Measurements from ENCODE around the gene ATP1A4.

DNA sequence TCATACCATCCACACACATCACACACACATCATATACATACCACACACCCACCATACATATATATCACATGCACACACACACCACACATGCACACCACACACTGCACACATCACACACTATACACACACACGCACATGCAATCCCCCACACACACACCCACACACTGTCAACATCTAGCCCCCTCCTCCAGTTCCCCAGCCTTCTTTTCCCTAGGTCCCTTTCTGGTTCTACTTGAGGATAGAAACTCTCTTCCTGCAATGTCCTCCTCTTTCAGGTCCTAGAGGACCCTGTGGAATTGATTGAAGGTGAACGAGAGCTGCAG lies 43.3 kb downstream of the ATP1A4 start:
- TF ChIP-seq, protein P1, sequence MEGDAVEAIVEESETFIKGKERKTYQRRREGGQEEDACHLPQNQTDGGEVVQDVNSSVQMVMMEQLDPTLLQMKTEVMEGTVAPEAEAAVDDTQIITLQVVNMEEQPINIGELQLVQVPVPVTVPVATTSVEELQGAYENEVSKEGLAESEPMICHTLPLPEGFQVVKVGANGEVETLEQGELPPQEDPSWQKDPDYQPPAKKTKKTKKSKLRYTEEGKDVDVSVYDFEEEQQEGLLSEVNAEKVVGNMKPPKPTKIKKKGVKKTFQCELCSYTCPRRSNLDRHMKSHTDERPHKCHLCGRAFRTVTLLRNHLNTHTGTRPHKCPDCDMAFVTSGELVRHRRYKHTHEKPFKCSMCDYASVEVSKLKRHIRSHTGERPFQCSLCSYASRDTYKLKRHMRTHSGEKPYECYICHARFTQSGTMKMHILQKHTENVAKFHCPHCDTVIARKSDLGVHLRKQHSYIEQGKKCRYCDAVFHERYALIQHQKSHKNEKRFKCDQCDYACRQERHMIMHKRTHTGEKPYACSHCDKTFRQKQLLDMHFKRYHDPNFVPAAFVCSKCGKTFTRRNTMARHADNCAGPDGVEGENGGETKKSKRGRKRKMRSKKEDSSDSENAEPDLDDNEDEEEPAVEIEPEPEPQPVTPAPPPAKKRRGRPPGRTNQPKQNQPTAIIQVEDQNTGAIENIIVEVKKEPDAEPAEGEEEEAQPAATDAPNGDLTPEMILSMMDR (IDR thresholded peaks at IDR 0.05), result no peak
- TF ChIP-seq POLR2AphosphoS5 (IDR thresholded peaks at IDR 0.05; ENCODE audit: low read depth, low read length), result no peak
- no peak for TF ChIP-seq SIN3A (IDR thresholded peaks at IDR 0.05; ENCODE audit: borderline replicate concordance, insufficient read depth, low read depth, low read length)
- TF ChIP-seq, protein P2, sequence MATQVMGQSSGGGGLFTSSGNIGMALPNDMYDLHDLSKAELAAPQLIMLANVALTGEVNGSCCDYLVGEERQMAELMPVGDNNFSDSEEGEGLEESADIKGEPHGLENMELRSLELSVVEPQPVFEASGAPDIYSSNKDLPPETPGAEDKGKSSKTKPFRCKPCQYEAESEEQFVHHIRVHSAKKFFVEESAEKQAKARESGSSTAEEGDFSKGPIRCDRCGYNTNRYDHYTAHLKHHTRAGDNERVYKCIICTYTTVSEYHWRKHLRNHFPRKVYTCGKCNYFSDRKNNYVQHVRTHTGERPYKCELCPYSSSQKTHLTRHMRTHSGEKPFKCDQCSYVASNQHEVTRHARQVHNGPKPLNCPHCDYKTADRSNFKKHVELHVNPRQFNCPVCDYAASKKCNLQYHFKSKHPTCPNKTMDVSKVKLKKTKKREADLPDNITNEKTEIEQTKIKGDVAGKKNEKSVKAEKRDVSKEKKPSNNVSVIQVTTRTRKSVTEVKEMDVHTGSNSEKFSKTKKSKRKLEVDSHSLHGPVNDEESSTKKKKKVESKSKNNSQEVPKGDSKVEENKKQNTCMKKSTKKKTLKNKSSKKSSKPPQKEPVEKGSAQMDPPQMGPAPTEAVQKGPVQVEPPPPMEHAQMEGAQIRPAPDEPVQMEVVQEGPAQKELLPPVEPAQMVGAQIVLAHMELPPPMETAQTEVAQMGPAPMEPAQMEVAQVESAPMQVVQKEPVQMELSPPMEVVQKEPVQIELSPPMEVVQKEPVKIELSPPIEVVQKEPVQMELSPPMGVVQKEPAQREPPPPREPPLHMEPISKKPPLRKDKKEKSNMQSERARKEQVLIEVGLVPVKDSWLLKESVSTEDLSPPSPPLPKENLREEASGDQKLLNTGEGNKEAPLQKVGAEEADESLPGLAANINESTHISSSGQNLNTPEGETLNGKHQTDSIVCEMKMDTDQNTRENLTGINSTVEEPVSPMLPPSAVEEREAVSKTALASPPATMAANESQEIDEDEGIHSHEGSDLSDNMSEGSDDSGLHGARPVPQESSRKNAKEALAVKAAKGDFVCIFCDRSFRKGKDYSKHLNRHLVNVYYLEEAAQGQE (IDR thresholded peaks at IDR 0.05; ENCODE audit: insufficient read depth in 1 of 2, low read depth in 2 of 2, low read length in 1 of 2), result no peak

Measured in Panc1 (cell line).